ENCODE measurements around the gene DAD1.

The DAD1 gene

GRCh38 chr14:22535126-22535525, 53.9 kb downstream of the DAD1 start:
- DNase-seq: no peak

- no peak for DNase-seq
These were observed 54.5 kb downstream of the DAD1 start for GRCh38 chr14:22534547-22534946.

- DNase-seq: no peak
These were observed 55.2 kb downstream of the DAD1 start for GRCh38 chr14:22533739-22534359.

GRCh38 chr14:22533057-22533704, 55.8 kb downstream of the DAD1 start:
- no peak for DNase-seq

- no peak for DNase-seq
These were observed 56.5 kb downstream of the DAD1 start for GRCh38 chr14:22532345-22533056.

GRCh38 chr14:22531451-22532344, 57.3 kb downstream of the DAD1 start:
- DNase-seq: no peak

GRCh38 chr14:22530127-22530526, 58.9 kb downstream of the DAD1 start:
- DNase-seq: no peak

- DNase-seq: no peak
These were observed 62.3 kb downstream of the DAD1 start for GRCh38 chr14:22526744-22527143.

GRCh38 chr14:22526218-22526617, 62.8 kb downstream of the DAD1 start:
- DNase-seq: no peak

GRCh38 chr14:22524784-22525161, 64.3 kb downstream of the DAD1 start:
- no peak for DNase-seq

- no peak for DNase-seq
These were observed 64.8 kb downstream of the DAD1 start for GRCh38 chr14:22524115-22524783.

- DNase-seq: no peak
These were observed 65.7 kb downstream of the DAD1 start for GRCh38 chr14:22523283-22523682.

- DNase-seq: no peak
These were observed 66.5 kb downstream of the DAD1 start for GRCh38 chr14:22522466-22522957.

- DNase-seq: no peak
These were observed 67.4 kb downstream of the DAD1 start for GRCh38 chr14:22521449-22522239.

GRCh38 chr14:22520796-22521195, 68.2 kb downstream of the DAD1 start:
- no peak for DNase-seq

- DNase-seq: no peak
These were observed 68.9 kb downstream of the DAD1 start for GRCh38 chr14:22519877-22520685.

GRCh38 chr14:22518073-22518472, 71.0 kb downstream of the DAD1 start:
- no peak for DNase-seq

GRCh38 chr14:22517117-22517720, 71.8 kb downstream of the DAD1 start:
- no peak for DNase-seq

GRCh38 chr14:22515929-22516328, 73.1 kb downstream of the DAD1 start:
- DNase-seq: no peak
